ENCODE data around the gene SEC14L1. TPM values are rescaled to one million over a fixed set of nuclear protein-coding genes. Genes with fewer than 3 reads are reported as not detected.

SEC14L1 gene
- total and polyA plus RNA-seq, 2 of the 8 experiments (the other 6 are each of a cell fraction or from before 2014, with no cell fraction given): 27.2 to 74.4 TPM

- Histone ChIP-seq H3K14ac (ENCODE audit: insufficient read length) (no peak overlapping the region), H3K79me1 (ENCODE audit: low read depth, low read length) (peaks cover 2% of the 10 kb centered on the region), H3K36me3 (ENCODE audit: control insufficient read depth in 2 of 4, insufficient read depth in 4 of 4, low read length in 3 of 4) (no peaks in the 10 kb centered on the region), H4K5ac (ENCODE audit: insufficient read length, low read depth, low read length) (no peak overlapping the region), H2BK20ac (ENCODE audit: low read length) (no peak overlapping the region), H3K4me3 (ENCODE audit: extremely low read depth in 1 of 4, insufficient read depth in 2 of 4, low read depth in 3 of 4, low read length in 4 of 4) (no peak overlapping the region), H2AFZ (ENCODE audit: low read length) (no peak overlapping the region), H3K23me2 (ENCODE audit: low read depth, low read length) (no peaks in the 10 kb centered on the region; the same call in 1 of the 2 replicates), H3K9me3 (ENCODE audit: insufficient read depth in 2 of 2, low read depth in 1 of 2, low read length in 1 of 2) (no peaks in the 10 kb centered on the region), H3K23ac (ENCODE audit: insufficient read length) (no peak overlapping the region), H3K4ac (replicated peaks; ENCODE audit: insufficient read length, low read depth, low read length) (no peak overlapping the region), H3K27me3 (replicated peaks in 1 of 4; ENCODE audit: control insufficient read depth in 3 of 4, extremely low read depth in 1 of 4, insufficient read depth in 3 of 4, low read length in 3 of 4) (no peaks in the 10 kb centered on the region), H3K56ac (replicated peaks; ENCODE audit: insufficient read length, low read depth, low read length) (no peak overlapping the region), H3K18ac (ENCODE audit: extremely low read depth, low read length) (no peak overlapping the region), H2BK120ac (replicated peaks; ENCODE audit: low read depth, low read length) (no peak overlapping the region), H2BK5ac (ENCODE audit: low read depth, low read length) (no peak overlapping the region), H2BK15ac (ENCODE audit: low read length) (no peak overlapping the region), H3K79me2 (ENCODE audit: control insufficient read depth in 1 of 2, insufficient read depth in 2 of 2, low read length in 2 of 2) (peaks cover 0 to 35% of the 10 kb centered on the region in 2 experiments; a peak in 2 of 4 replicates), H4K91ac (replicated peaks; ENCODE audit: insufficient read length, low read length) (no peak overlapping the region), H4K8ac (ENCODE audit: extremely low read depth, insufficient read depth, low read length) (no peak overlapping the region), H3K27ac (ENCODE audit: low read depth, low read length) (no peak overlapping the region), H4K20me1 (replicated peaks in 1 of 2; ENCODE audit: control insufficient read depth in 1 of 2, insufficient read depth in 2 of 2, low read length in 2 of 2) (peaks cover 1 to 6% of the 10 kb centered on the region in 2 experiments), H2AK5ac (ENCODE audit: low read depth, low read length) (no peak overlapping the region), H3K9ac (replicated peaks in 1 of 4; ENCODE audit: extremely low read depth in 1 of 4, low read depth in 3 of 4, low read length in 3 of 4) (no peak overlapping the region), H3K4me1 (replicated peaks in 1 of 4; ENCODE audit: control insufficient read depth in 3 of 4, insufficient read depth in 4 of 4, low read length in 3 of 4) (no peaks in the 10 kb centered on the region), H2BK12ac (ENCODE audit: low read depth, low read length) (no peak overlapping the region), H3K4me2 (ENCODE audit: insufficient read depth in 1 of 2, low read depth in 2 of 2, low read length in 2 of 2) (no peak overlapping the region)
- ChIA-PET POLR2A (ENCODE audit: partially characterized antibody) (no interaction called here), CTCF (ENCODE audit: partially characterized antibody) (interaction anchor here (0.6 to 1.3 kb wide), 2 partner anchors 22 to 87 kb away, joined by 3 read pairs; no protein-coding TSS in a partner anchor)
- FAIRE-seq (no peak), DNase-seq (ENCODE audit: low read depth in 1 of 2, low spot score in 2 of 2) (no peak)
- WGBS, 2 experiments (ENCODE audit: extremely low coverage in 1 of 2, insufficient coverage in 1 of 2, insufficient read length in 1 of 2, insufficient replicate concordance in 2 of 2, low coverage in 1 of 2, low lambda C conversion rate in 2 of 2, missing lambda C conversion rate in 1 of 2): 87% methylated on average over 8 of the region's 8 CpGs; no CpG with 5 or more reads in 1 of the 2 experiments
- TF ChIP-seq NANOG (IDR thresholded peaks at IDR 0.05; ENCODE audit: insufficient read depth, low read depth, low read length, poor library complexity, severe bottlenecking) (no peak), FOSL1 (IDR thresholded peaks at IDR 0.05; ENCODE audit: insufficient read depth, low read depth, low read length) (no peak), KDM4A (IDR thresholded peaks at IDR 0.05; ENCODE audit: low read depth, low read length, severe bottlenecking) (no peak), PHF8 (conservative IDR thresholded peaks at IDR 0.05; ENCODE audit: low read depth, low read length) (no peak), ZNF274 (IDR thresholded peaks at IDR 0.05; ENCODE audit: borderline replicate concordance, extremely low read depth, low read length) (no peak), CHD1 (IDR thresholded peaks at IDR 0.05; ENCODE audit: low read depth, low read length) (no peak), SIN3A (conservative IDR thresholded peaks at IDR 0.05 in 1 of 2, IDR thresholded peaks at IDR 0.05 in 1 of 2; ENCODE audit: low read depth in 1 of 2, low read length in 2 of 2) (no peak), TAF7 (optimal IDR thresholded peaks at IDR 0.05; ENCODE audit: borderline replicate concordance, low read depth, low read length) (no peak), EGR1 (IDR thresholded peaks at IDR 0.05; ENCODE audit: borderline replicate concordance, low read depth, low read length) (no peak), CTBP2 (IDR thresholded peaks at IDR 0.05; ENCODE audit: borderline replicate concordance, insufficient read depth, insufficient read length, low read length) (no peak), BRCA1 (IDR thresholded peaks at IDR 0.05; ENCODE audit: low read depth, low read length) (no peak), ASH2L (IDR thresholded peaks at IDR 0.05; ENCODE audit: low read length) (no peak), CREB1 (IDR thresholded peaks at IDR 0.05) (no peak), BCL11A (IDR thresholded peaks at IDR 0.05; ENCODE audit: low read depth in 2 of 2, low read length in 2 of 2) (no peak)
Measured at GRCh38 chr17:77153999-77154586, 13.3 kb downstream of the SEC14L1 start.
